BLaER1 treated with 17β-estradiol and CSF1 and Interleukin-3, amounts not matched to agents 10 nM and 100 nM (cell line): Measurements from ENCODE around the gene OR1N1.
A peak's percentile ranks its signal among the peaks of the same experiment; 100 is the strongest.
"Not testable (repeated sequence)": the region's sequence is repeated elsewhere in the genome, so short reads cannot be mapped to it uniquely, and the experiment has no call there.

ENCODE experiments used
- H3K27ac ChIP-seq, 11 experiments: shearing (Covaris generic); formaldehyde crosslinking; 2 replicates each; pipeline ENCODE4 v1.8.1; 2022
- H3K27me3 ChIP-seq, 11 experiments: shearing (Covaris generic); formaldehyde crosslinking; 2 replicates each; pipeline ENCODE4 v1.8.1; 2022
- H3K36me3 ChIP-seq, 11 experiments: shearing (Covaris generic); formaldehyde crosslinking; 2 replicates each; pipeline ENCODE4 v1.8.1; 2022
- H3K4me1 ChIP-seq, 10 experiments: shearing (Covaris generic); formaldehyde crosslinking; 2 replicates each; pipeline ENCODE4 v1.8.1; 2022
- H3K4me2 ChIP-seq, 11 experiments: shearing (Covaris generic); formaldehyde crosslinking; 2 replicates each; pipeline ENCODE4 v1.8.1; 2022
- H3K4me3 ChIP-seq, 10 experiments: shearing (Covaris generic); formaldehyde crosslinking; 2 replicates each; pipeline ENCODE4 v1.8.1; 2022
- H3K9ac ChIP-seq, 11 experiments: shearing (Covaris generic); formaldehyde crosslinking; 2 replicates each; pipeline ENCODE4 v1.8.1; 2022
- H3K9me3 ChIP-seq, 11 experiments: shearing (Covaris generic); formaldehyde crosslinking; replicated peaks in 1 of 11; 2 replicates each; pipeline ENCODE4 v1.8.1; 2022
- H4K20me1 ChIP-seq, 11 experiments: shearing (Covaris generic); formaldehyde crosslinking; 2 replicates each; pipeline ENCODE4 v1.8.1; 2022
- Cebpa-rat ChIP-seq, 11 experiments: shearing (Covaris generic); IDR thresholded peaks; 2 replicates each; pipeline ENCODE4 v1.8.1; 2022

Gene OR1N1

GRCh38 chr9:122527193-122527592, at the start of gene OR1N1:
OR1N1 (minus strand) TSS chr9:122527293; CDS start chr9:122527293, 0 bp downstream.
- Histone ChIP-seq H3K4me2 (no peak within 1 kb of the TSS), H3K4me3 (no peak within 1 kb of the TSS), H3K9ac (no peak within 1 kb of the TSS), H3K27ac (no peak within 1 kb of the TSS), H3K9me3 (no peaks in the 10 kb centered on the region), H3K36me3 (no peaks in the 10 kb centered on the region), H4K20me1 (no peaks in the 10 kb centered on the region), H3K27me3 (no peaks in the 10 kb centered on the region), H3K4me1 (no peaks in the 10 kb centered on the region)
- no peak for TF ChIP-seq Cebpa-rat (IDR thresholded peaks at IDR 0.05)

GRCh38 chr9:122572456-122572855, 45.4 kb upstream of the OR1N1 start:
- no peak overlapping the region for H3K9ac ChIP-seq
- H4K20me1 ChIP-seq, result no peaks in the 10 kb centered on the region
- H3K36me3 ChIP-seq, result no peaks in the 10 kb centered on the region
- peaks cover 0 to 9% (median 0%) of the 10 kb centered on the region in 11 experiments; a peak in 3 of 22 replicates for H3K9me3 ChIP-seq
- no peak for TF ChIP-seq Cebpa-rat (IDR thresholded peaks at IDR 0.05)
- no peaks in the 10 kb centered on the region for H3K4me1 ChIP-seq
- no peak overlapping the region for H3K4me2 ChIP-seq
- H3K4me3 ChIP-seq, result no peak overlapping the region
- no peaks in the 10 kb centered on the region for H3K27me3 ChIP-seq
- H3K27ac ChIP-seq, result no peak overlapping the region

- Histone ChIP-seq H3K27ac (no peak overlapping the region), H3K9me3 (peaks cover 6 to 16% (median 10%) of the 10 kb centered on the region in 11 experiments; a peak in 11 of 22 replicates), H3K4me2 (no peak overlapping the region), H3K36me3 (no peaks in the 10 kb centered on the region), H3K27me3 (no peaks in the 10 kb centered on the region), H3K4me1 (no peaks in the 10 kb centered on the region), H3K4me3 (no peak overlapping the region), H3K9ac (no peak overlapping the region), H4K20me1 (no peaks in the 10 kb centered on the region)
- no peak for TF ChIP-seq Cebpa-rat (IDR thresholded peaks at IDR 0.05)
Measured at GRCh38 chr9:122567901-122568300, 40.8 kb upstream of the OR1N1 start.

GRCh38 chr9:122562134-122562760, 35.2 kb upstream of the OR1N1 start:
- Histone ChIP-seq H3K4me3 (no peak overlapping the region), H3K27ac (no peak overlapping the region), H3K4me1 (peaks cover 0 to 8% (median 6%) of the 10 kb centered on the region in 10 experiments; a peak in 10 of 20 replicates), H3K27me3 (no peaks in the 10 kb centered on the region), H3K9me3 (peaks cover 6 to 39% (median 15%) of the 10 kb centered on the region in 11 experiments; a peak in 14 of 22 replicates), H3K4me2 (peak overlapping the region in 8 of 11 experiments; percentile 17 to 44 (median 32); a peak in 12 of 22 replicates), H3K36me3 (no peaks in the 10 kb centered on the region), H3K9ac (no peak overlapping the region), H4K20me1 (no peaks in the 10 kb centered on the region)
- no peak for TF ChIP-seq Cebpa-rat (IDR thresholded peaks at IDR 0.05)

GRCh38 chr9:122561446-122561845, 34.4 kb upstream of the OR1N1 start:
- H3K4me2 ChIP-seq, result no peak overlapping the region
- TF ChIP-seq Cebpa-rat (IDR thresholded peaks at IDR 0.05), result no peak

GRCh38 chr9:122552812-122553211, 25.7 kb upstream of the OR1N1 start, which contains the start of gene OR1N2:
OR1N2 (plus strand) TSS chr9:122553112; CDS start chr9:122553212, 100 bp downstream.
- Histone ChIP-seq H3K4me3 (no peak within 1 kb of the TSS), H3K36me3 (no peaks in the 10 kb centered on the region), H3K27me3 (no peaks in the 10 kb centered on the region), H3K9me3 (peaks cover 0 to 9% (median 0%) of the 10 kb centered on the region in 11 experiments; a peak in 1 of 22 replicates), H4K20me1 (no peaks in the 10 kb centered on the region), H3K9ac (no peak within 1 kb of the TSS), H3K27ac (no peak within 1 kb of the TSS), H3K4me2 (peak within 1 kb of the TSS in 1 of 11 experiments; percentile 5; a peak in 1 of 22 replicates), H3K4me1 (no peaks in the 10 kb centered on the region)
- TF ChIP-seq Cebpa-rat (IDR thresholded peaks at IDR 0.05), result no peak

More at GRCh38 chr9:122561446-122561845, 34.4 kb upstream of the OR1N1 start:
- H3K36me3 ChIP-seq, result no peaks in the 10 kb centered on the region
- no peaks in the 10 kb centered on the region for H4K20me1 ChIP-seq
- H3K27ac ChIP-seq, result no peak overlapping the region
- peaks cover 0 to 8% (median 6%) of the 10 kb centered on the region in 10 experiments; a peak in 10 of 20 replicates for H3K4me1 ChIP-seq
- H3K4me3 ChIP-seq, result no peak overlapping the region
- no peak overlapping the region for H3K9ac ChIP-seq
- H3K9me3 ChIP-seq, result peaks cover 6 to 39% (median 15%) of the 10 kb centered on the region in 11 experiments; a peak in 14 of 22 replicates
- H3K27me3 ChIP-seq, result no peaks in the 10 kb centered on the region

GRCh38 chr9:122551371-122551770, 24.3 kb upstream of the OR1N1 start:
- H3K4me1 ChIP-seq, result no peaks in the 10 kb centered on the region
- H3K9me3 ChIP-seq, result peaks cover 0 to 9% (median 0%) of the 10 kb centered on the region in 11 experiments; a peak in 1 of 22 replicates
- H3K4me2 ChIP-seq, result no peak overlapping the region
- H3K4me3 ChIP-seq, result no peak overlapping the region
- no peak overlapping the region for H3K27ac ChIP-seq
- H3K36me3 ChIP-seq, result no peaks in the 10 kb centered on the region
- H3K9ac ChIP-seq, result no peak overlapping the region
- TF ChIP-seq Cebpa-rat (IDR thresholded peaks at IDR 0.05), result no peak
- no peaks in the 10 kb centered on the region for H4K20me1 ChIP-seq
- no peaks in the 10 kb centered on the region for H3K27me3 ChIP-seq

GRCh38 chr9:122546196-122546595, 19.1 kb upstream of the OR1N1 start:
- no peaks in the 10 kb centered on the region for H3K4me1 ChIP-seq

GRCh38 chr9:122538757-122539156, 11.7 kb upstream of the OR1N1 start:
- Histone ChIP-seq H3K4me3 (no peak overlapping the region), H3K36me3 (no peaks in the 10 kb centered on the region), H3K27me3 (no peaks in the 10 kb centered on the region), H3K9me3 (peaks cover 0 to 7% (median 0%) of the 10 kb centered on the region in 11 experiments; a peak in 6 of 22 replicates), H4K20me1 (no peaks in the 10 kb centered on the region), H3K4me2 (no peak overlapping the region), H3K4me1 (no peaks in the 10 kb centered on the region), H3K27ac (no peak overlapping the region), H3K9ac (no peak overlapping the region)
- TF ChIP-seq Cebpa-rat (IDR thresholded peaks at IDR 0.05), result 0 out of 22 replicates have a peak, but pooled peaks of 1 of the 11 experiments have one; percentile 12

More at GRCh38 chr9:122546196-122546595, 19.1 kb upstream of the OR1N1 start:
- H3K27me3 ChIP-seq, result no peaks in the 10 kb centered on the region
- H3K4me3 ChIP-seq, result no peak overlapping the region
- peaks cover 0 to 9% (median 0%) of the 10 kb centered on the region in 11 experiments; a peak in 1 of 22 replicates for H3K9me3 ChIP-seq
- no peaks in the 10 kb centered on the region for H3K36me3 ChIP-seq
- H4K20me1 ChIP-seq, result no peaks in the 10 kb centered on the region
- H3K9ac ChIP-seq, result no peak overlapping the region
- no peak for TF ChIP-seq Cebpa-rat (IDR thresholded peaks at IDR 0.05)
- no peak overlapping the region for H3K27ac ChIP-seq
- H3K4me2 ChIP-seq, result no peak overlapping the region

GRCh38 chr9:122537066-122537465, 10.0 kb upstream of the OR1N1 start:
- H3K4me3 ChIP-seq, H3K9ac ChIP-seq, H3K4me2 ChIP-seq, H3K9me3 ChIP-seq, H3K27ac ChIP-seq, H3K36me3 ChIP-seq, H3K27me3 ChIP-seq, H3K4me1 ChIP-seq, H4K20me1 ChIP-seq: not testable (repeated sequence)
